ENCODE measurements around the gene GPALPP1. TPM values are rescaled to one million over a fixed set of nuclear protein-coding genes. Genes with fewer than 3 reads are reported as not detected.

Gene GPALPP1
- polyA plus RNA-seq, 1 of the 3 experiments (the other 2 are of a cell fraction), result 11.7 TPM

DNA sequence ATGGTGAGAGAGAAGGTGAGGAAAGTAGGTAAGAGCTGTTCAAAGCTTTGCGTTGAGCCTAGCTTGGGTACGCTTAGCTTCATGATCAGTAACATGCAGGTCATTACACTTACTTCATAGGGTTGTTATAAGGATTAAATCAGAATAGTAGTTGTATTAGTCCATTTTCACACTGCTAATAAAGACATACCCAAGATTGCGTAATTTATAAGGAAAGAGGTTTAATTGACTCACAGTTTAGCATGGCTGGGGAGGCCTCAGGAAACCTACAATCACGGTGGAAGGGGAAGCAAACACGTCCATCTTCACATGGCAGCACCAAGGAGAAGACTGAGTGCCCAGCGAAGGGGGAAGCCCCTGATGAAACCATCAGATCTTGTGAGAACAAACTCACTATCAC is 21.9 kb downstream of the GPALPP1 start:
- Histone ChIP-seq H2AFZ (ENCODE audit: low read depth) (no peak overlapping the region), H4K20me1 (ENCODE audit: insufficient read depth) (no peaks in the 10 kb centered on the region), H3K27ac (ENCODE audit: low read depth in 2 of 2, low read length in 1 of 2) (no peak overlapping the region), H3K4me3 (ENCODE audit: low read depth in 2 of 2, low read length in 1 of 2) (no peak overlapping the region), H3F3A (replicated peaks; ENCODE audit: insufficient read depth) (peaks cover 19% of the 10 kb centered on the region), H3K36me3 (replicated peaks in 1 of 2; ENCODE audit: control insufficient read depth in 1 of 2, insufficient read depth in 2 of 2, low read length in 1 of 2) (peaks cover 89 to 93% of the 10 kb centered on the region in 2 experiments), H3K4me1 (ENCODE audit: control insufficient read depth in 1 of 2, insufficient read depth in 2 of 2, low read depth in 1 of 2, low read length in 1 of 2) (no peaks in the 10 kb centered on the region), H3K9ac (no peak overlapping the region), H3K27me3 (ENCODE audit: insufficient read depth) (no peaks in the 10 kb centered on the region), H3K9me2 (no peaks in the 10 kb centered on the region), H3K79me2 (ENCODE audit: insufficient read depth) (no peaks in the 10 kb centered on the region), H3K4me2 (no peak overlapping the region), H3K9me3 (no peaks in the 10 kb centered on the region)
- DNase-seq, result no peak
- TF ChIP-seq USF2 (IDR thresholded peaks at IDR 0.05; ENCODE audit: borderline replicate concordance, low read depth, low read length), result no peak
- TF ChIP-seq TAF1 (IDR thresholded peaks at IDR 0.05; ENCODE audit: borderline replicate concordance, low read depth, low read length), result no peak
- no peak for TF ChIP-seq MXI1 (IDR thresholded peaks at IDR 0.05; ENCODE audit: low read depth, low read length)
- no peak for TF ChIP-seq MEF2A (IDR thresholded peaks at IDR 0.05; ENCODE audit: borderline replicate concordance, low read depth)
- TF ChIP-seq SIN3A (IDR thresholded peaks at IDR 0.05; ENCODE audit: borderline replicate concordance, low read depth, low read length), result no peak
- no peak for TF ChIP-seq RFX5 (IDR thresholded peaks at IDR 0.05; ENCODE audit: low read length)
- TF ChIP-seq FOXJ3 (CRISPR knock-in tag; IDR thresholded peaks at IDR 0.05), result no peak
- TF ChIP-seq GATA2 (CRISPR knock-in tag; IDR thresholded peaks at IDR 0.05), result no peak
- no peak for TF ChIP-seq ELF1 (IDR thresholded peaks at IDR 0.05)
- TF ChIP-seq EP300 (IDR thresholded peaks at IDR 0.05; ENCODE audit: borderline replicate concordance in 1 of 2, low read depth in 1 of 2, low read length in 1 of 2), result no peak
- TF ChIP-seq, protein P1, sequence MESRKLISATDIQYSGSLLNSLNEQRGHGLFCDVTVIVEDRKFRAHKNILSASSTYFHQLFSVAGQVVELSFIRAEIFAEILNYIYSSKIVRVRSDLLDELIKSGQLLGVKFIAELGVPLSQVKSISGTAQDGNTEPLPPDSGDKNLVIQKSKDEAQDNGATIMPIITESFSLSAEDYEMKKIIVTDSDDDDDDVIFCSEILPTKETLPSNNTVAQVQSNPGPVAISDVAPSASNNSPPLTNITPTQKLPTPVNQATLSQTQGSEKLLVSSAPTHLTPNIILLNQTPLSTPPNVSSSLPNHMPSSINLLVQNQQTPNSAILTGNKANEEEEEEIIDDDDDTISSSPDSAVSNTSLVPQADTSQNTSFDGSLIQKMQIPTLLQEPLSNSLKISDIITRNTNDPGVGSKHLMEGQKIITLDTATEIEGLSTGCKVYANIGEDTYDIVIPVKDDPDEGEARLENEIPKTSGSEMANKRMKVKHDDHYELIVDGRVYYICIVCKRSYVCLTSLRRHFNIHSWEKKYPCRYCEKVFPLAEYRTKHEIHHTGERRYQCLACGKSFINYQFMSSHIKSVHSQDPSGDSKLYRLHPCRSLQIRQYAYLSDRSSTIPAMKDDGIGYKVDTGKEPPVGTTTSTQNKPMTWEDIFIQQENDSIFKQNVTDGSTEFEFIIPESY (IDR thresholded peaks at IDR 0.05; ENCODE audit: borderline replicate concordance, low read depth), result no peak
- TF ChIP-seq CHD2 (IDR thresholded peaks at IDR 0.05; ENCODE audit: low read length, partially characterized antibody), result no peak
- TF ChIP-seq YY1 (IDR thresholded peaks at IDR 0.05; ENCODE audit: low read depth), result no peak
- no peak for TF ChIP-seq TEAD4 (IDR thresholded peaks at IDR 0.05; ENCODE audit: borderline replicate concordance, insufficient read depth)
- ChIA-PET CTCF (interaction anchor here (1.7 kb wide), 1 partner anchor 36 kb away, joined by 4 read pairs; no protein-coding TSS in a partner anchor), POLR2A (no interaction called here)
- 96% methylated on average over 6 of the region's 6 CpGs for WGBS (ENCODE audit: low lambda C conversion rate)

- 69% methylated on average over 2 of the region's 2 CpGs for WGBS (ENCODE audit: low lambda C conversion rate)
- H3K9me3 ChIP-seq, result no peaks in the 10 kb centered on the region
- no peaks in the 10 kb centered on the region for H3K4me1 ChIP-seq (ENCODE audit: control insufficient read depth in 1 of 2, insufficient read depth in 2 of 2, low read depth in 1 of 2, low read length in 1 of 2)
- no peak overlapping the region for H2AFZ ChIP-seq (ENCODE audit: low read depth)
- ChIA-PET CTCF (interaction anchor here (1.3 kb wide), 2 partner anchors 11 to 33 kb away, joined by 3 to 4 read pairs; no protein-coding TSS in a partner anchor), POLR2A (no interaction called here)
- no peaks in the 10 kb centered on the region for H3K27me3 ChIP-seq (ENCODE audit: insufficient read depth)
- no peaks in the 10 kb centered on the region for H4K20me1 ChIP-seq (ENCODE audit: insufficient read depth)
- no peak overlapping the region for H3K4me2 ChIP-seq
- no peak overlapping the region for H3K27ac ChIP-seq (ENCODE audit: low read depth in 2 of 2, low read length in 1 of 2)
- peaks cover 5% of the 10 kb centered on the region for H3F3A ChIP-seq (replicated peaks; ENCODE audit: insufficient read depth)
- H3K4me3 ChIP-seq (ENCODE audit: low read depth in 2 of 2, low read length in 1 of 2), result no peak overlapping the region
- no peak for DNase-seq
- H3K9ac ChIP-seq, result no peak overlapping the region
- H3K9me2 ChIP-seq, result no peaks in the 10 kb centered on the region
- no peak for TF ChIP-seq TCF12 (IDR thresholded peaks at IDR 0.05)
- TF ChIP-seq JUND (IDR thresholded peaks at IDR 0.05), result no peak
- TF ChIP-seq NRF1 (IDR thresholded peaks at IDR 0.05; ENCODE audit: low read depth, low read length), result no peak
- no peak for TF ChIP-seq TAF1 (IDR thresholded peaks at IDR 0.05; ENCODE audit: borderline replicate concordance, low read depth, low read length)
- no peak for TF ChIP-seq CTCF (IDR thresholded peaks at IDR 0.05)
- no peak for TF ChIP-seq GATA2 (CRISPR knock-in tag; IDR thresholded peaks at IDR 0.05)
- TF ChIP-seq, protein P1 (IDR thresholded peaks at IDR 0.05; ENCODE audit: borderline replicate concordance, low read depth), result no peak
- TF ChIP-seq POLR2AphosphoS5 (IDR thresholded peaks at IDR 0.05; ENCODE audit: low read depth, low read length), result no peak
- TF ChIP-seq YY1 (IDR thresholded peaks at IDR 0.05; ENCODE audit: low read depth), result no peak
- no peak for TF ChIP-seq USF1 (IDR thresholded peaks at IDR 0.05; ENCODE audit: borderline replicate concordance, low read depth)
- no peaks in the 10 kb centered on the region for H3K79me2 ChIP-seq (ENCODE audit: insufficient read depth)
- peaks cover 65 to 75% of the 10 kb centered on the region in 2 experiments for H3K36me3 ChIP-seq (replicated peaks in 1 of 2; ENCODE audit: control insufficient read depth in 1 of 2, insufficient read depth in 2 of 2, low read length in 1 of 2)
These were observed 26.0 kb downstream of the GPALPP1 start for GRCh38 chr13:45015300-45015699.
